ENCODE results near the gene HAGH.

The HAGH gene

GRCh38 chr16:1781254-1781653 is 45.4 kb downstream of the HAGH start:
- H3K27ac ChIP-seq (ENCODE audit: low read depth, low read length): no peak overlapping the region
- peak overlapping the region; percentile 65 to 70 for H3K4me3 ChIP-seq (ENCODE audit: low read depth in 1 of 2, low read length in 2 of 2)
- no peaks in the 10 kb centered on the region for H3K9me3 ChIP-seq (ENCODE audit: low read length)
- peak overlapping the region; percentile 33 for H3K9ac ChIP-seq (ENCODE audit: low read length)
- H3K36me3 ChIP-seq (ENCODE audit: insufficient read depth, low read length): peaks cover 30% of the 10 kb centered on the region
- H3K4me1 ChIP-seq (ENCODE audit: insufficient read depth, low read length): peaks cover 28% of the 10 kb centered on the region
- H3K27me3 ChIP-seq (ENCODE audit: control insufficient read depth in 1 of 2, insufficient read depth in 2 of 2, low read length in 2 of 2): no peaks in the 10 kb centered on the region

GRCh38 chr16:1780677-1781072 is 46.0 kb downstream of the HAGH start:
- Histone ChIP-seq H3K4me3 (ENCODE audit: low read depth in 1 of 2, low read length in 2 of 2) (no peak overlapping the region), H3K9me3 (ENCODE audit: low read length) (no peaks in the 10 kb centered on the region), H3K27me3 (ENCODE audit: control insufficient read depth in 1 of 2, insufficient read depth in 2 of 2, low read length in 2 of 2) (no peaks in the 10 kb centered on the region), H3K27ac (ENCODE audit: low read depth, low read length) (no peak overlapping the region), H3K9ac (ENCODE audit: low read length) (no peak overlapping the region), H3K36me3 (ENCODE audit: insufficient read depth, low read length) (peaks cover 26% of the 10 kb centered on the region), H3K4me1 (ENCODE audit: insufficient read depth, low read length) (peaks cover 28% of the 10 kb centered on the region)

GRCh38 chr16:1779741-1780676 is 46.6 kb downstream of the HAGH start:
- no peaks in the 10 kb centered on the region for H3K9me3 ChIP-seq (ENCODE audit: low read length)
- peaks cover 28% of the 10 kb centered on the region for H3K36me3 ChIP-seq (ENCODE audit: insufficient read depth, low read length)
- no peak overlapping the region for H3K4me3 ChIP-seq (ENCODE audit: low read depth in 1 of 2, low read length in 2 of 2)
- no peak overlapping the region for H3K9ac ChIP-seq (ENCODE audit: low read length)
- H3K4me1 ChIP-seq (ENCODE audit: insufficient read depth, low read length): peaks cover 24% of the 10 kb centered on the region
- H3K27me3 ChIP-seq (ENCODE audit: control insufficient read depth in 1 of 2, insufficient read depth in 2 of 2, low read length in 2 of 2): no peaks in the 10 kb centered on the region
- no peak overlapping the region for H3K27ac ChIP-seq (ENCODE audit: low read depth, low read length)

- Histone ChIP-seq H3K4me1 (ENCODE audit: insufficient read depth, low read length) (peaks cover 29% of the 10 kb centered on the region), H3K27ac (ENCODE audit: low read depth, low read length) (no peak overlapping the region), H3K9me3 (ENCODE audit: low read length) (no peaks in the 10 kb centered on the region), H3K36me3 (ENCODE audit: insufficient read depth, low read length) (peaks cover 29% of the 10 kb centered on the region), H3K9ac (ENCODE audit: low read length) (no peak overlapping the region), H3K4me3 (ENCODE audit: low read depth in 1 of 2, low read length in 2 of 2) (no peak overlapping the region), H3K27me3 (ENCODE audit: control insufficient read depth in 1 of 2, insufficient read depth in 2 of 2, low read length in 2 of 2) (no peaks in the 10 kb centered on the region)
Measured at GRCh38 chr16:1779234-1779701, 47.4 kb downstream of the HAGH start.

- Histone ChIP-seq H3K4me3 (ENCODE audit: low read depth in 1 of 2, low read length in 2 of 2) (no peak overlapping the region), H3K36me3 (ENCODE audit: insufficient read depth, low read length) (peaks cover 29% of the 10 kb centered on the region), H3K27ac (ENCODE audit: low read depth, low read length) (no peak overlapping the region), H3K27me3 (ENCODE audit: control insufficient read depth in 1 of 2, insufficient read depth in 2 of 2, low read length in 2 of 2) (no peaks in the 10 kb centered on the region), H3K9me3 (ENCODE audit: low read length) (no peaks in the 10 kb centered on the region), H3K4me1 (ENCODE audit: insufficient read depth, low read length) (peaks cover 28% of the 10 kb centered on the region), H3K9ac (ENCODE audit: low read length) (no peak overlapping the region)
Measured at GRCh38 chr16:1778200-1779179, 48.1 kb downstream of the HAGH start.

- Histone ChIP-seq H3K4me3 (ENCODE audit: low read depth in 1 of 2, low read length in 2 of 2) (no peak overlapping the region), H3K36me3 (ENCODE audit: insufficient read depth, low read length) (peaks cover 29% of the 10 kb centered on the region), H3K4me1 (ENCODE audit: insufficient read depth, low read length) (peaks cover 28% of the 10 kb centered on the region), H3K9ac (ENCODE audit: low read length) (no peak overlapping the region), H3K9me3 (ENCODE audit: low read length) (no peaks in the 10 kb centered on the region), H3K27ac (ENCODE audit: low read depth, low read length) (no peak overlapping the region), H3K27me3 (ENCODE audit: control insufficient read depth in 1 of 2, insufficient read depth in 2 of 2, low read length in 2 of 2) (no peaks in the 10 kb centered on the region)
Measured at GRCh38 chr16:1777375-1778199, 49.0 kb downstream of the HAGH start.

GRCh38 chr16:1776991-1777374 is 49.6 kb downstream of the HAGH start:
- Histone ChIP-seq H3K27me3 (ENCODE audit: control insufficient read depth in 1 of 2, insufficient read depth in 2 of 2, low read length in 2 of 2) (no peaks in the 10 kb centered on the region), H3K36me3 (ENCODE audit: insufficient read depth, low read length) (peaks cover 29% of the 10 kb centered on the region), H3K4me1 (ENCODE audit: insufficient read depth, low read length) (peaks cover 31% of the 10 kb centered on the region)

GRCh38 chr16:1776672-1776955 is 50.0 kb downstream of the HAGH start:
- Histone ChIP-seq H3K36me3 (ENCODE audit: insufficient read depth, low read length) (peaks cover 29% of the 10 kb centered on the region), H3K4me3 (ENCODE audit: low read depth in 1 of 2, low read length in 2 of 2) (no peak overlapping the region), H3K27me3 (ENCODE audit: control insufficient read depth in 1 of 2, insufficient read depth in 2 of 2, low read length in 2 of 2) (no peaks in the 10 kb centered on the region), H3K27ac (ENCODE audit: low read depth, low read length) (no peak overlapping the region), H3K9ac (ENCODE audit: low read length) (no peak overlapping the region), H3K4me1 (ENCODE audit: insufficient read depth, low read length) (peaks cover 33% of the 10 kb centered on the region), H3K9me3 (ENCODE audit: low read length) (no peaks in the 10 kb centered on the region)

More at GRCh38 chr16:1776991-1777374, 49.6 kb downstream of the HAGH start:
- H3K27ac ChIP-seq (ENCODE audit: low read depth, low read length): no peak overlapping the region
- no peak overlapping the region for H3K4me3 ChIP-seq (ENCODE audit: low read depth in 1 of 2, low read length in 2 of 2)
- no peaks in the 10 kb centered on the region for H3K9me3 ChIP-seq (ENCODE audit: low read length)
- no peak overlapping the region for H3K9ac ChIP-seq (ENCODE audit: low read length)

GRCh38 chr16:1775846-1776671 is 50.6 kb downstream of the HAGH start:
- H3K4me1 ChIP-seq (ENCODE audit: insufficient read depth, low read length): peaks cover 27% of the 10 kb centered on the region
- H3K9ac ChIP-seq (ENCODE audit: low read length): no peak overlapping the region
- H3K9me3 ChIP-seq (ENCODE audit: low read length): no peaks in the 10 kb centered on the region
- H3K36me3 ChIP-seq (ENCODE audit: insufficient read depth, low read length): peaks cover 29% of the 10 kb centered on the region
- no peaks in the 10 kb centered on the region for H3K27me3 ChIP-seq (ENCODE audit: control insufficient read depth in 1 of 2, insufficient read depth in 2 of 2, low read length in 2 of 2)
- H3K27ac ChIP-seq (ENCODE audit: low read depth, low read length): no peak overlapping the region
- no peak overlapping the region for H3K4me3 ChIP-seq (ENCODE audit: low read depth in 1 of 2, low read length in 2 of 2)

- Histone ChIP-seq H3K36me3 (ENCODE audit: insufficient read depth, low read length) (peaks cover 23% of the 10 kb centered on the region), H3K4me1 (ENCODE audit: insufficient read depth, low read length) (peaks cover 24% of the 10 kb centered on the region), H3K9me3 (ENCODE audit: low read length) (no peaks in the 10 kb centered on the region), H3K27me3 (ENCODE audit: control insufficient read depth in 1 of 2, insufficient read depth in 2 of 2, low read length in 2 of 2) (no peaks in the 10 kb centered on the region), H3K4me3 (ENCODE audit: low read depth in 1 of 2, low read length in 2 of 2) (no peak overlapping the region), H3K27ac (ENCODE audit: low read depth, low read length) (no peak overlapping the region), H3K9ac (ENCODE audit: low read length) (no peak overlapping the region)
Measured at GRCh38 chr16:1775006-1775845, 51.4 kb downstream of the HAGH start.
